Skin of body (tissue), 2 donors: Measurements from ENCODE around the gene ACOX1. TPM values are rescaled to one million over a fixed set of nuclear protein-coding genes. Genes with fewer than 3 reads are reported as not detected.
A peak's percentile ranks its signal among the peaks of the same experiment; 100 is the strongest.

ENCODE experiments used
- DNase-seq: peaks from one replicate; lab custom pipeline; 2025; lab: John Stamatoyannopoulos, UW
- total RNA-seq: library from RNA; depleted of rRNA; stranded (reverse); fragments of >200 nt; gene quantifications from one replicate; pipeline ENCODE4 v1.2.3, GENCODE V29; 2014

ACOX1 gene
- total RNA-seq, 1 donor from 2014 or later: 57.9 TPM

GRCh38 chr17:75909051-75909811, 69.7 kb downstream of the ACOX1 start:
- no peak for DNase-seq

GRCh38 chr17:75908201-75908600, 70.8 kb downstream of the ACOX1 start:
- no peak for DNase-seq

- DNase-seq: no peak
Measured at GRCh38 chr17:75906143-75906884, 72.7 kb downstream of the ACOX1 start.

- peak; percentile 67 for DNase-seq
Measured at GRCh38 chr17:75904749-75905521, 74.0 kb downstream of the ACOX1 start, which contains the start of gene MRPL38. Gene MRPL38, minus strand, starts transcription at chr17:75904884. Its CDS starts 9 bp downstream, at chr17:75904875.

GRCh38 chr17:75902406-75902805, 76.6 kb downstream of the ACOX1 start:
- DNase-seq: no peak

GRCh38 chr17:75901727-75902126, 77.2 kb downstream of the ACOX1 start:
- DNase-seq: no peak

- DNase-seq: no peak
Measured at GRCh38 chr17:75900691-75901533, 78.1 kb downstream of the ACOX1 start.

- DNase-seq: no peak
Measured at GRCh38 chr17:75899767-75900468, 79.0 kb downstream of the ACOX1 start.

GRCh38 chr17:75899353-75899752, 79.6 kb downstream of the ACOX1 start:
- no peak for DNase-seq

- DNase-seq: no peak
Measured at GRCh38 chr17:75898791-75899190, 80.2 kb downstream of the ACOX1 start.

GRCh38 chr17:75898065-75898464, 80.9 kb downstream of the ACOX1 start:
- DNase-seq: no peak

GRCh38 chr17:75897160-75898019, 81.6 kb downstream of the ACOX1 start:
- DNase-seq: no peak

- peak; percentile 73 for DNase-seq
Measured at GRCh38 chr17:75896415-75897159, 82.4 kb downstream of the ACOX1 start, which contains the start of gene TRIM65. Gene TRIM65, minus strand, starts transcription at chr17:75896951. Its CDS starts 14 bp downstream, at chr17:75896937.

- DNase-seq: no peak
Measured at GRCh38 chr17:75895370-75896155, 83.4 kb downstream of the ACOX1 start.

- no peak for DNase-seq
Measured at GRCh38 chr17:75894049-75894733, 84.8 kb downstream of the ACOX1 start.

GRCh38 chr17:75893305-75894048, 85.5 kb downstream of the ACOX1 start:
- no peak for DNase-seq
